Measurements from ENCODE around the gene RNF180. TPM values are rescaled to one million over a fixed set of nuclear protein-coding genes. Genes with fewer than 3 reads are reported as not detected.

Gene RNF180
- polyA plus RNA-seq, 1 donor from 2014 or later: 6.4 TPM

DNA sequence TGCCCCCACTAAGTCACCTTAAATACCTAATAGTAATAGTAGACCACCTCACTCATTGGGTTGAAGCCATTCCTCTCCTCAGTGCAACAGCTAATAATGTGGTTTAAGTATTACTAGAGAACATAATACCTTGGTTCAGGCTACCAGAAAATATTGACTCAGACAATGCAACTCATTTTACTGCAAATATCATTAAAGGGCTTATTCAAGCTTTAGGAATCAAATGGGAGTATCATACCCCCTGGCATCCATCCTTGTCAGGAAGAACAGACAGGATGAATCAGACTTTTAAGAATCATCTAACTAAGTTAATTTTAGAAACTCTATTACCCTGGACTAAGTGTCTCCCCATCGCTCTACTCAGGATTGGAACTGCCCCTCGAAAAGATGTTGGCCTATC lies 6.8 kb upstream of the RNF180 start (continued):
- no peak for TF ChIP-seq EZH2 (IDR thresholded peaks at IDR 0.05; ENCODE audit: borderline replicate concordance, insufficient read depth, low read length, poor library complexity, severe bottlenecking)
- no peak for TF ChIP-seq MXI1 (conservative IDR thresholded peaks at IDR 0.05; ENCODE audit: poor library complexity, severe bottlenecking)

DNA sequence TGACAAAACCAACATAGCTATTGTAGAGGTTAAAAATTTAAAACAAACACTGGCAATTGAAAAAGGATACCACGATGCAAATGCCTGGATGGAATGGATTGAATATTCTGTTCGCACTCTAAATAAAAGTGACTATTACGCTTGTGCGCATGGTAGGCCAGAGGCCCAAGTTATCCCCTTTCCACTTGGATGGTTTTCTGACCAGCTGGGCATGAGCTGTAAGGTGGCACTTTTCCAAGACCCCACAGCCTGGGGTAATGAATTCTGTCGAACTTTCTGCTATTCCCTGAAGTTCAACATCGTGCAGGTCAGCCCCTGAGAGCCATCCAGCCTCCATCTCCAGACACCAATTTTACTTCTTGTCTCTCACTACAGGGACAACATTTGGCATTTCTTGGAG lies 5.4 kb upstream of the RNF180 start:
- no peaks in the 10 kb centered on the region for H3K9me3 ChIP-seq (ENCODE audit: low read length)

DNA sequence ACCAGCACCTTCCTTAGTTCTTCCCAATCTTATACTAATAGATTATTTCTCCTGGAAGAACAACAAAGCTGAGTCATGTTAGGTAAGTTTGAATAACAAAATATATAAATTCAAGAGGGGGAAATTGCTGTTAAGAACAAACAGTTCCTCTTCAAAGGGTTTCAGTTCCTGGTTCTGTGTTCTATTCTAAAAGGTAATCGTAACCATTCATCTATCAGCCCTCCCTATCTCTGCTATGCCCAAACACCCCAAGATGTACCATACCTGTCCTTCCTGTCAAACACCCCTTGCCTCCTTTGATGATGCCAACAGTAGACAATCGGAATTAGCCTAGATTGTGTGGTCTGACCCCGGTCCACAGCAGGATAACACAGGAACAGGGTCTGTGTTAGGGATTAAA lies 4.2 kb upstream of the RNF180 start:
- Histone ChIP-seq H4K20me1 (ENCODE audit: insufficient read depth) (no peaks in the 10 kb centered on the region), H3F3A (ENCODE audit: insufficient read depth, low read length, poor library complexity, severe bottlenecking) (no peaks in the 10 kb centered on the region), H3K27ac (ENCODE audit: low read length) (no peak overlapping the region), H3K9me2 (ENCODE audit: insufficient read depth, low read length) (no peaks in the 10 kb centered on the region), H3K79me2 (replicated peaks; ENCODE audit: insufficient read depth, low read length) (peaks cover under 1% of the 10 kb centered on the region), H2AFZ (ENCODE audit: low read depth, low read length) (no peak overlapping the region), H3K4me3 (ENCODE audit: low read length) (no peak overlapping the region), H3K4me2 (ENCODE audit: low read length) (no peak overlapping the region), H3K9ac (ENCODE audit: low read length) (no peak overlapping the region), H3K9me3 (ENCODE audit: low read length) (no peaks in the 10 kb centered on the region), H3K27me3 (ENCODE audit: insufficient read depth, low read depth, low read length) (peaks cover 26% of the 10 kb centered on the region), H3K36me3 (ENCODE audit: insufficient read depth, low read length) (no peaks in the 10 kb centered on the region)
- TF ChIP-seq, protein P1, sequence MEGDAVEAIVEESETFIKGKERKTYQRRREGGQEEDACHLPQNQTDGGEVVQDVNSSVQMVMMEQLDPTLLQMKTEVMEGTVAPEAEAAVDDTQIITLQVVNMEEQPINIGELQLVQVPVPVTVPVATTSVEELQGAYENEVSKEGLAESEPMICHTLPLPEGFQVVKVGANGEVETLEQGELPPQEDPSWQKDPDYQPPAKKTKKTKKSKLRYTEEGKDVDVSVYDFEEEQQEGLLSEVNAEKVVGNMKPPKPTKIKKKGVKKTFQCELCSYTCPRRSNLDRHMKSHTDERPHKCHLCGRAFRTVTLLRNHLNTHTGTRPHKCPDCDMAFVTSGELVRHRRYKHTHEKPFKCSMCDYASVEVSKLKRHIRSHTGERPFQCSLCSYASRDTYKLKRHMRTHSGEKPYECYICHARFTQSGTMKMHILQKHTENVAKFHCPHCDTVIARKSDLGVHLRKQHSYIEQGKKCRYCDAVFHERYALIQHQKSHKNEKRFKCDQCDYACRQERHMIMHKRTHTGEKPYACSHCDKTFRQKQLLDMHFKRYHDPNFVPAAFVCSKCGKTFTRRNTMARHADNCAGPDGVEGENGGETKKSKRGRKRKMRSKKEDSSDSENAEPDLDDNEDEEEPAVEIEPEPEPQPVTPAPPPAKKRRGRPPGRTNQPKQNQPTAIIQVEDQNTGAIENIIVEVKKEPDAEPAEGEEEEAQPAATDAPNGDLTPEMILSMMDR (IDR thresholded peaks at IDR 0.05; ENCODE audit: poor library complexity, severe bottlenecking): no peak
- no peak for TF ChIP-seq EP300 (conservative IDR thresholded peaks at IDR 0.05; ENCODE audit: poor library complexity, severe bottlenecking)
- TF ChIP-seq SMC3 (conservative IDR thresholded peaks at IDR 0.05; ENCODE audit: poor library complexity): no peak
- TF ChIP-seq RAD21 (conservative IDR thresholded peaks at IDR 0.05): no peak
- no peak for TF ChIP-seq MXI1 (conservative IDR thresholded peaks at IDR 0.05; ENCODE audit: poor library complexity, severe bottlenecking)
- TF ChIP-seq POLR2AphosphoS5 (IDR thresholded peaks at IDR 0.05): no peak
- TF ChIP-seq, protein P2, sequence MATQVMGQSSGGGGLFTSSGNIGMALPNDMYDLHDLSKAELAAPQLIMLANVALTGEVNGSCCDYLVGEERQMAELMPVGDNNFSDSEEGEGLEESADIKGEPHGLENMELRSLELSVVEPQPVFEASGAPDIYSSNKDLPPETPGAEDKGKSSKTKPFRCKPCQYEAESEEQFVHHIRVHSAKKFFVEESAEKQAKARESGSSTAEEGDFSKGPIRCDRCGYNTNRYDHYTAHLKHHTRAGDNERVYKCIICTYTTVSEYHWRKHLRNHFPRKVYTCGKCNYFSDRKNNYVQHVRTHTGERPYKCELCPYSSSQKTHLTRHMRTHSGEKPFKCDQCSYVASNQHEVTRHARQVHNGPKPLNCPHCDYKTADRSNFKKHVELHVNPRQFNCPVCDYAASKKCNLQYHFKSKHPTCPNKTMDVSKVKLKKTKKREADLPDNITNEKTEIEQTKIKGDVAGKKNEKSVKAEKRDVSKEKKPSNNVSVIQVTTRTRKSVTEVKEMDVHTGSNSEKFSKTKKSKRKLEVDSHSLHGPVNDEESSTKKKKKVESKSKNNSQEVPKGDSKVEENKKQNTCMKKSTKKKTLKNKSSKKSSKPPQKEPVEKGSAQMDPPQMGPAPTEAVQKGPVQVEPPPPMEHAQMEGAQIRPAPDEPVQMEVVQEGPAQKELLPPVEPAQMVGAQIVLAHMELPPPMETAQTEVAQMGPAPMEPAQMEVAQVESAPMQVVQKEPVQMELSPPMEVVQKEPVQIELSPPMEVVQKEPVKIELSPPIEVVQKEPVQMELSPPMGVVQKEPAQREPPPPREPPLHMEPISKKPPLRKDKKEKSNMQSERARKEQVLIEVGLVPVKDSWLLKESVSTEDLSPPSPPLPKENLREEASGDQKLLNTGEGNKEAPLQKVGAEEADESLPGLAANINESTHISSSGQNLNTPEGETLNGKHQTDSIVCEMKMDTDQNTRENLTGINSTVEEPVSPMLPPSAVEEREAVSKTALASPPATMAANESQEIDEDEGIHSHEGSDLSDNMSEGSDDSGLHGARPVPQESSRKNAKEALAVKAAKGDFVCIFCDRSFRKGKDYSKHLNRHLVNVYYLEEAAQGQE (IDR thresholded peaks at IDR 0.05; ENCODE audit: borderline replicate concordance): no peak
- TF ChIP-seq EZH2 (IDR thresholded peaks at IDR 0.05; ENCODE audit: borderline replicate concordance, insufficient read depth, low read length, poor library complexity, severe bottlenecking): no peak
- no peak for TF ChIP-seq TAF1 (IDR thresholded peaks at IDR 0.05; ENCODE audit: low read depth)

More for the DNA sequence above, 5.4 kb upstream of the RNF180 start:
- no peaks in the 10 kb centered on the region for H3K79me2 ChIP-seq (replicated peaks; ENCODE audit: insufficient read depth, low read length)
- H3K27me3 ChIP-seq (ENCODE audit: insufficient read depth, low read depth, low read length): peaks cover 19% of the 10 kb centered on the region
- H4K20me1 ChIP-seq (ENCODE audit: insufficient read depth): no peaks in the 10 kb centered on the region
- no peak overlapping the region for H2AFZ ChIP-seq (ENCODE audit: low read depth, low read length)
- H3K9ac ChIP-seq (ENCODE audit: low read length): no peak overlapping the region
- no peaks in the 10 kb centered on the region for H3K9me2 ChIP-seq (ENCODE audit: insufficient read depth, low read length)
- H3F3A ChIP-seq (ENCODE audit: insufficient read depth, low read length, poor library complexity, severe bottlenecking): no peaks in the 10 kb centered on the region
- TF ChIP-seq TAF1 (IDR thresholded peaks at IDR 0.05; ENCODE audit: low read depth) (no peak), MXI1 (conservative IDR thresholded peaks at IDR 0.05; ENCODE audit: poor library complexity, severe bottlenecking) (no peak)
- no peaks in the 10 kb centered on the region for H3K36me3 ChIP-seq (ENCODE audit: insufficient read depth, low read length)
- no peak overlapping the region for H3K4me3 ChIP-seq (ENCODE audit: low read length)
- H3K4me2 ChIP-seq (ENCODE audit: low read length): no peak overlapping the region
- no peak overlapping the region for H3K27ac ChIP-seq (ENCODE audit: low read length)
